ENCODE results near the gene ELFN1.

Gene ELFN1

DNA sequence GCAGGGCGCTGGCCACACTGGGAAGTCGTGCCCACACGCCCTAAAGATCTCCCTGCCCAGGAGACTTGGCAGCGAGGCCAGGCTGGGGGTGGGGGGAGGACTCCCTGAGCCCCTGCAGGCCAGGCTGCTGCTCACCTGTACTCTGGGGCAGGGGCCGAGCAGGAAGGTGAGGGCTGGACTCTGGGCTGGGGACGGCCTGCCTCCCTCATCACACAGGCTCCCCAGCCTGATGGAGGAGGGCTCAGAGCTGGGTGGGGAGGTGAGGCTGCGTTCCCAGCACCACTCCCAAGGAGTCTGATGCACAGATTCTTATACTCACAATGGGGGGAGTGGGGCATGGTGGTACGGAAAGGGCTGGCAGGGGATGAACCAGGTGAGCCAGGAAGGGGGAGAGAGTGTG is 71.2 kb downstream of the ELFN1 start:
- Histone ChIP-seq H3K4me1 (ENCODE audit: control insufficient read depth in 2 of 2, insufficient read depth in 2 of 2, low read length in 2 of 2) (peaks cover 3 to 15% of the 10 kb centered on the region in 2 donors), H3K27ac (ENCODE audit: low read depth in 2 of 2, low read length in 2 of 2) (no peak overlapping the region), H3K4me3 (ENCODE audit: low read length in 2 of 2) (no peak overlapping the region), H3K9me3 (ENCODE audit: control insufficient read depth in 2 of 2, low read length in 2 of 2) (no peaks in the 10 kb centered on the region), H3K9ac (ENCODE audit: low read depth in 1 of 2, low read length in 2 of 2) (no peak overlapping the region), H3K36me3 (ENCODE audit: control insufficient read depth in 2 of 2, insufficient read depth in 2 of 2, low read length in 2 of 2) (no peaks in the 10 kb centered on the region), H3K27me3 (ENCODE audit: control insufficient read depth in 2 of 2, insufficient read depth in 2 of 2, low read length in 2 of 2) (no peaks in the 10 kb centered on the region)

DNA sequence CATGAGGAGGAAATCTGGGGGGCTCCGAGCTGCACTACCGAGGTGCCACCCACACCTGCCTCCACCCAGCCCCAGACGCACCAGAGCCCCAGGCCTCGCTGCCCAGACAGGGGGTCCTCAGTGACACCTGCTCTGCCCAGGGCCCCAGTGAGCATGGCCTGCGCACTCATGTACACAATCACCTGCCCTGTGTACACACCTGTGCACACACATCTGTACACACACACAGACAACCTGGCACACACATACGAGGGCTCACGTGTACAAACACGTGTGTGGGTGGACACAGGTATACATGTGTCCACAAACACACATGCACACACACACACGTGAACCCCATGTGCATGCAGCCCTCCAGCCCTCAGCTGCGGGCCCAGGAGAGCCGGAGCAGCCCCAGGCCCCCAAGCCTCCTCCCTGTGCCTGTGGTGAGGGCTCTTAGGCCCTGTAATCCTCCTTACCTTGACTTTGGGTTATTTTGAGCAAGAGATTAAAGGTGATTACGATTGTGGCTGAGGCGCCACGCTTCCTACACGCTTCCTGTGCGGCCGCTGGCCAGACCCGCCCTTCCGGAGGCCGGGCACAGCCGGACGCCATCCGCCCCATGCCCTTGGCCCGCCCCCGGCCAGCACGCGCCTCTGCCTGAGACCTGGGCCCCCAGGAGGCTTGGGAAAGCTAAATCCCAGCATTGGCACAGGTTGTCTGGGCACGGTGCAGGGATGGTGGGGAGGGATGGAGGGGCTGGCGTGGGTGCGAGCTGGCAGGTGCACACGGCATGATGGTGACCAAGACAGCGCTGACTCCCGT is 71.9 kb downstream of the ELFN1 start:
- Histone ChIP-seq H3K27ac (ENCODE audit: low read depth in 2 of 2, low read length in 2 of 2) (no peak overlapping the region), H3K4me1 (ENCODE audit: control insufficient read depth in 2 of 2, insufficient read depth in 2 of 2, low read length in 2 of 2) (peaks cover 3 to 15% of the 10 kb centered on the region in 2 donors), H3K9ac (ENCODE audit: low read depth in 1 of 2, low read length in 2 of 2) (no peak overlapping the region), H3K27me3 (ENCODE audit: control insufficient read depth in 2 of 2, insufficient read depth in 2 of 2, low read length in 2 of 2) (no peaks in the 10 kb centered on the region), H3K9me3 (ENCODE audit: control insufficient read depth in 2 of 2, low read length in 2 of 2) (no peaks in the 10 kb centered on the region), H3K36me3 (ENCODE audit: control insufficient read depth in 2 of 2, insufficient read depth in 2 of 2, low read length in 2 of 2) (no peaks in the 10 kb centered on the region), H3K4me3 (ENCODE audit: low read length in 2 of 2) (peak overlapping the region; percentile 46 to 48)

DNA sequence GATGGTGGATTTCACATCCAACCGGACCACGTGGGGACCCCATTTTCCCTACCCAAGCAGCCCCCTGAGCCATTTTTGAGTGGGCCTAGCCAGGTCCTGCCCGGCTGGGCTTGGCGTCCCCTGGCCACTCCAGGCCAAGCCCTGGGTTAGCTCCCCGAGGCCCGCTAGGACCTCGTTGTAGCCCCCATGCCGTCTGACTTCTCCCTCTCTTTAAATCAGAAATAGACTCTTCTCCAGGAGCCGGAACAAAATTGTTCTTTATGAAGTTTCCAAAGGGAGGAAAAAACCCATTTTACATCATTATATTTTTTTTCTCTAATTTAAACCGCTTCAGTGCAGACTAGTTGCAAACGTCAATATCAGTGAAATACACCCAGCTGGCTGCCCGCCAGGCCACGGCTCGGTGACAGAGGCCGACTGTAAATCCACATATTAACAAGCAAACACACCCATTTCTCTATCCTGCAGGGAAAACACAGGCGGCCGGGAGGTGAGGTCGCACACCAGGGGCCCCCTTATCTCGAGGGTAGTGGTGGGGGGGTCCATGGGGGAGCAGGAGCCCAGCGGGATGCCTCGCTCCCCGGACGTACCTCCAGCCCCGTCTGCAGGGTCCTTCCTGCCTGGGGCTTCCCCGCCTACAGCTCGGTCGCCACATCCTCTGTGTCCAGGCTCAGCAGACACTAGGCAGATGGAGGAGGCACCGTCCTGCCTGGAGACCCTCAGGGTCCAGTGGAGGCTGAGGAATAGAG is 72.7 kb downstream of the ELFN1 start:
- Histone ChIP-seq H3K27me3 (ENCODE audit: control insufficient read depth in 2 of 2, insufficient read depth in 2 of 2, low read length in 2 of 2) (no peaks in the 10 kb centered on the region), H3K9me3 (ENCODE audit: control insufficient read depth in 2 of 2, low read length in 2 of 2) (no peaks in the 10 kb centered on the region), H3K36me3 (ENCODE audit: control insufficient read depth in 2 of 2, insufficient read depth in 2 of 2, low read length in 2 of 2) (no peaks in the 10 kb centered on the region), H3K4me3 (ENCODE audit: low read length in 2 of 2) (peak overlapping the region; percentile 26 to 48), H3K27ac (ENCODE audit: low read depth in 2 of 2, low read length in 2 of 2) (no peak overlapping the region), H3K9ac (ENCODE audit: low read depth in 1 of 2, low read length in 2 of 2) (no peak overlapping the region), H3K4me1 (ENCODE audit: control insufficient read depth in 2 of 2, insufficient read depth in 2 of 2, low read length in 2 of 2) (peaks cover 3 to 15% of the 10 kb centered on the region in 2 donors)

DNA sequence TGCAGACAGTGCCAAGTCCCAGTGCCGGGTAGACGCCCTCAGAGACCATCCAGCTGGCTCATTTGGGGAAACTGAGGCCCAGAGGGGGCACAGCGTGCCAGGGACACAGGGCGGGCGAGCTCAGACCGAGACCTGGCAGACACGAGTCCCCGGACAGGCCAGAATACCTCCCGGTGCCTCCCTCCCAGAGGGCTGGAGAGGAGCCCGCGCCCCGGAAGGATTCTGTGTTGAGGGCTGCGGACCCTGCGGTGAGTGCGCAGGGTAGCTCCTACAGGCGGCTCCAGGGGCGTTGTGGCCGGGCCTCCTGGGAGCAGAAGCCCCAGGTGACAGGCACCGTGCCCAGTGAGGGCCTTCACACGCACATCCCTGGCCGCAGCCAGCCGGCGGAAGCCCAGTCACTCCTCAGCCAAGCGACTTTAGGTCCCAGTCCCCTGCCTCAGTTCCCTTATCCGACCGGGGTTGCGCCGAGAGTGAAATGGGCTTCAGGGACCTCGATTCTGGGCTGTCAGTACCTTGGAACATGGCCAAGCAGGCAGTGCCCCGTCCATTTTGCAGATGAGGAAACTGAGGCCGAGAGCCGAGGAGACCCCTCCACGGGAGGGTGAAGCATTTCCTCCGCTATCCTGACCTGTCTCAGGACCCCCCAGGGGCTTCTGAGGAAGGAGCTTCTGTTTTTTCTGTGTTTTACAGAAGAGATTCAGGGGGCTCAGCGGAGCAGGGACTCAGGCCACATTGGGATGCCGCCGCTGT is 73.6 kb downstream of the ELFN1 start:
- H3K9ac ChIP-seq (ENCODE audit: low read depth in 1 of 2, low read length in 2 of 2), result no peak overlapping the region
- H3K36me3 ChIP-seq (ENCODE audit: control insufficient read depth in 2 of 2, insufficient read depth in 2 of 2, low read length in 2 of 2), result no peaks in the 10 kb centered on the region
- no peak overlapping the region for H3K4me3 ChIP-seq (ENCODE audit: low read length in 2 of 2)
- no peak overlapping the region for H3K27ac ChIP-seq (ENCODE audit: low read depth in 2 of 2, low read length in 2 of 2)
- H3K27me3 ChIP-seq (ENCODE audit: control insufficient read depth in 2 of 2, insufficient read depth in 2 of 2, low read length in 2 of 2), result peaks cover 6 to 8% of the 10 kb centered on the region in 2 donors
- peaks cover 3 to 15% of the 10 kb centered on the region in 2 donors for H3K4me1 ChIP-seq (ENCODE audit: control insufficient read depth in 2 of 2, insufficient read depth in 2 of 2, low read length in 2 of 2)
- no peaks in the 10 kb centered on the region for H3K9me3 ChIP-seq (ENCODE audit: control insufficient read depth in 2 of 2, low read length in 2 of 2)

DNA sequence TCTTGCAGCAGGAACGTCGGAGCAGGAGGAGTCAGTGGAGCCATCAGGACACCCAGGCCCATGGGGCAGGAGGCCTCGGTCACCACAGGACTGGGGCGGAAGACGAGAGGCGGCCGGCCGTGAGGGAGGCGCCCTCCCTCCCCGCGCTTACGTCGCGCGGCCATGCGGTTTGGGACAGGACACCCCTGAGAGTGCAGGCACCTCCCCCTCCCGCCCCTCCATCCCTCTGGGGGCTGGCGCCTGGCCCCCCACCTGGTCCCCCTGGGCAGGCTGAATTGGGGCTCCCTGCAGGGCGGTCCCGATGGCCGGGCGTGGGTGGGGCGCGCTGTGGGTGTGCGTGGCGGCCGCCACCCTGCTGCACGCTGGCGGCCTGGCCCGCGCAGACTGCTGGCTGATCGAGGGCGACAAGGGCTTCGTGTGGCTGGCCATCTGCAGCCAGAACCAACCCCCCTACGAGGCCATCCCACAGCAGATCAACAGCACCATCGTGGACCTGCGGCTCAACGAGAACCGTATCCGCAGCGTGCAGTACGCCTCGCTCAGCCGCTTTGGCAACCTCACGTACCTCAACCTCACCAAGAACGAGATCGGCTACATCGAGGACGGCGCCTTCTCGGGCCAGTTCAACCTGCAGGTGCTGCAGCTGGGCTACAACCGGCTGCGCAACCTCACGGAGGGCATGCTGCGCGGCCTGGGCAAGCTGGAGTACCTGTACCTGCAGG is 74.4 kb downstream of the ELFN1 start:
- Histone ChIP-seq H3K9me3 (ENCODE audit: control insufficient read depth in 2 of 2, low read length in 2 of 2) (no peaks in the 10 kb centered on the region), H3K4me1 (ENCODE audit: control insufficient read depth in 2 of 2, insufficient read depth in 2 of 2, low read length in 2 of 2) (peaks cover 3 to 15% of the 10 kb centered on the region in 2 donors), H3K4me3 (ENCODE audit: low read length in 2 of 2) (no peak overlapping the region), H3K27me3 (ENCODE audit: control insufficient read depth in 2 of 2, insufficient read depth in 2 of 2, low read length in 2 of 2) (peaks cover 6 to 14% of the 10 kb centered on the region in 2 donors), H3K27ac (ENCODE audit: low read depth in 2 of 2, low read length in 2 of 2) (no peak overlapping the region), H3K9ac (ENCODE audit: low read depth in 1 of 2, low read length in 2 of 2) (no peak overlapping the region), H3K36me3 (ENCODE audit: control insufficient read depth in 2 of 2, insufficient read depth in 2 of 2, low read length in 2 of 2) (no peaks in the 10 kb centered on the region)

DNA sequence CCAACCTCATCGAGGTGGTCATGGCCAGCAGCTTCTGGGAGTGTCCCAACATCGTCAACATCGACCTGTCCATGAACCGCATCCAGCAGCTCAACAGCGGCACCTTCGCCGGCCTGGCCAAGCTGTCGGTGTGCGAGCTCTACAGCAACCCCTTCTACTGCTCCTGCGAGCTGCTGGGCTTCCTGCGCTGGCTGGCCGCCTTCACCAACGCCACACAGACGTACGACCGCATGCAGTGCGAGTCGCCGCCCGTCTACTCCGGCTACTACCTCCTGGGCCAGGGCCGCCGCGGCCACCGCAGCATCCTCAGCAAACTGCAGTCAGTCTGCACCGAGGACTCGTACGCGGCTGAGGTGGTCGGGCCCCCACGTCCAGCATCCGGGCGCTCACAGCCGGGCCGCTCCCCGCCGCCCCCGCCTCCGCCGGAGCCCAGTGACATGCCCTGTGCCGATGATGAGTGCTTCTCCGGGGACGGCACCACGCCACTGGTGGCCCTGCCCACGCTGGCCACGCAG is 75.0 kb downstream of the ELFN1 start:
- no peak overlapping the region for H3K4me3 ChIP-seq (ENCODE audit: low read length in 2 of 2)
- H3K36me3 ChIP-seq (ENCODE audit: control insufficient read depth in 2 of 2, insufficient read depth in 2 of 2, low read length in 2 of 2), result no peaks in the 10 kb centered on the region
- H3K27me3 ChIP-seq (ENCODE audit: control insufficient read depth in 2 of 2, insufficient read depth in 2 of 2, low read length in 2 of 2), result peaks cover 6 to 21% of the 10 kb centered on the region in 2 donors
- H3K9me3 ChIP-seq (ENCODE audit: control insufficient read depth in 2 of 2, low read length in 2 of 2), result no peaks in the 10 kb centered on the region
- peaks cover 3 to 15% of the 10 kb centered on the region in 2 donors for H3K4me1 ChIP-seq (ENCODE audit: control insufficient read depth in 2 of 2, insufficient read depth in 2 of 2, low read length in 2 of 2)
- no peak overlapping the region for H3K9ac ChIP-seq (ENCODE audit: low read depth in 1 of 2, low read length in 2 of 2)
- no peak overlapping the region for H3K27ac ChIP-seq (ENCODE audit: low read depth in 2 of 2, low read length in 2 of 2)

DNA sequence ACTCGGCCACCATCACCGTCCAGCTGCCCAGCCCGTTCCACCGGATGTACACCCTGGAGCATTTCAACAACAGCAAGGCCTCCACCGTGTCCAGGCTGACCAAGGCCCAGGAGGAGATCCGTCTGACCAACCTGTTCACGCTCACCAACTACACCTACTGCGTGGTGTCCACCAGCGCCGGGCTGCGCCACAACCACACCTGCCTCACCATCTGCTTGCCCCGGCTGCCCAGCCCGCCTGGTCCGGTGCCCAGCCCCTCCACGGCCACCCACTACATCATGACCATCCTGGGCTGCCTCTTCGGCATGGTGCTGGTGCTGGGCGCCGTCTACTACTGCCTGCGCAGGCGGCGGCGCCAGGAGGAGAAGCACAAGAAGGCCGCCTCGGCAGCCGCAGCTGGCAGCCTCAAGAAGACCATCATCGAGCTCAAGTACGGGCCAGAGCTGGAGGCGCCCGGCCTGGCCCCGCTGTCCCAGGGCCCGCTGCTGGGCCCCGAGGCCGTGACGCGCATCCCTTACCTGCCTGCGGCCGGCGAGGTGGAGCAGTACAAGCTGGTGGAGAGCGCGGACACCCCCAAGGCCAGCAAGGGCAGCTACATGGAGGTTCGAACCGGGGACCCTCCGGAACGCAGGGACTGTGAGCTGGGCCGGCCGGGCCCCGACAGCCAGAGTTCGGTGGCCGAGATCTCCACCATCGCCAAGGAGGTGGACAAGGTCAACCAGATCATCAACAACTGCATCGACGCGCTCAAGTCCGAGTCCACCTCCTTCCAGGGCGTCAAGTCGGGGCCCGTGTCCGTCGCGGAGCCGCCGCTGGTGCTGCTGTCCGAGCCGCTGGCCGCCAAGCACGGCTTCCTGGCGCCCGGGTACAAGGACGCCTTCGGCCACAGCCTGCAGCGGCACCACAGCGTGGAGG is 75.8 kb downstream of the ELFN1 start:
- Histone ChIP-seq H3K36me3 (ENCODE audit: control insufficient read depth in 2 of 2, insufficient read depth in 2 of 2, low read length in 2 of 2) (no peaks in the 10 kb centered on the region), H3K27me3 (ENCODE audit: control insufficient read depth in 2 of 2, insufficient read depth in 2 of 2, low read length in 2 of 2) (peaks cover 9 to 28% of the 10 kb centered on the region in 2 donors), H3K9ac (ENCODE audit: low read depth in 1 of 2, low read length in 2 of 2) (no peak overlapping the region), H3K4me1 (ENCODE audit: control insufficient read depth in 2 of 2, insufficient read depth in 2 of 2, low read length in 2 of 2) (peaks cover 3 to 15% of the 10 kb centered on the region in 2 donors), H3K4me3 (ENCODE audit: low read length in 2 of 2) (no peak overlapping the region), H3K27ac (ENCODE audit: low read depth in 2 of 2, low read length in 2 of 2) (no peak overlapping the region), H3K9me3 (ENCODE audit: control insufficient read depth in 2 of 2, low read length in 2 of 2) (no peaks in the 10 kb centered on the region)

DNA sequence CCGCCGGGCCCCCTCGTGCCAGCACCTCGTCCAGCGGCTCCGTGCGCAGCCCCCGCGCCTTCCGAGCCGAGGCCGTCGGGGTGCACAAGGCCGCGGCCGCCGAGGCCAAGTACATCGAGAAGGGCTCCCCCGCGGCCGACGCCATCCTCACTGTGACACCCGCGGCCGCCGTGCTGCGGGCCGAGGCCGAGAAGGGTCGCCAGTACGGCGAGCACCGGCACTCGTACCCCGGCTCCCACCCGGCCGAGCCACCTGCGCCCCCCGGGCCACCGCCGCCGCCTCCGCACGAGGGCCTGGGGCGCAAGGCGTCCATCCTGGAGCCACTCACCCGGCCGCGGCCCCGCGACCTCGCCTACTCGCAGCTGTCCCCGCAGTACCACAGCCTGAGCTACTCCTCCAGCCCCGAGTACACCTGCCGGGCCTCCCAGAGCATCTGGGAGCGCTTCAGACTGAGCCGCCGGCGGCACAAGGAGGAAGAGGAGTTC is 76.5 kb downstream of the ELFN1 start:
- Histone ChIP-seq H3K36me3 (ENCODE audit: control insufficient read depth in 2 of 2, insufficient read depth in 2 of 2, low read length in 2 of 2) (no peaks in the 10 kb centered on the region), H3K9me3 (ENCODE audit: control insufficient read depth in 2 of 2, low read length in 2 of 2) (no peaks in the 10 kb centered on the region), H3K4me3 (ENCODE audit: low read length in 2 of 2) (no peak overlapping the region), H3K9ac (ENCODE audit: low read depth in 1 of 2, low read length in 2 of 2) (no peak overlapping the region), H3K27ac (ENCODE audit: low read depth in 2 of 2, low read length in 2 of 2) (no peak overlapping the region), H3K27me3 (ENCODE audit: control insufficient read depth in 2 of 2, insufficient read depth in 2 of 2, low read length in 2 of 2) (peaks cover 9 to 28% of the 10 kb centered on the region in 2 donors), H3K4me1 (ENCODE audit: control insufficient read depth in 2 of 2, insufficient read depth in 2 of 2, low read length in 2 of 2) (peaks cover 3 to 15% of the 10 kb centered on the region in 2 donors)

All from mucosa of rectum (tissue), 2 donors.